Mesenchymal stem cell (in vitro differentiated cells and primary cell): ENCODE measurements around the gene BEND5.

Experiments
- DNase-seq: peaks from one replicate; pipeline ENCODE4 v3.0.0-alpha.2; 2013
- H2AFZ ChIP-seq: one replicate; pipeline ENCODE4 v1.6.1; 2013; ENCODE audit warnings: low read depth, mild to moderate bottlenecking, control low read depth, inconsistent platforms, low read length, moderate library complexity
- H2AK5ac ChIP-seq: 2 replicates; pipeline ENCODE4 v1.6.1; 2013; ENCODE audit warnings: low read length, moderate library complexity, mild to moderate bottlenecking, inconsistent platforms; ENCODE audit not compliant: severe bottlenecking
- H2BK120ac ChIP-seq: one replicate; pipeline ENCODE4 v1.6.1; 2013; ENCODE audit warnings: low read depth, mild to moderate bottlenecking, inconsistent platforms, low read length, moderate library complexity
- H2BK12ac ChIP-seq, 2 experiments: one replicate each; pipeline ENCODE4 v1.6.1; 2013; ENCODE audit warnings: inconsistent platforms in 2 of 2, low read length in 2 of 2, mild to moderate bottlenecking in 2 of 2, moderate library complexity in 2 of 2, control low read depth in 1 of 2
- H2BK15ac ChIP-seq: one replicate; pipeline ENCODE4 v1.6.1; 2013; ENCODE audit warnings: mild to moderate bottlenecking, low read depth, inconsistent platforms; ENCODE audit not compliant: poor library complexity, severe bottlenecking
- H2BK5ac ChIP-seq: 2 replicates; pipeline ENCODE4 v1.6.1; 2013; ENCODE audit warnings: low read depth, mild to moderate bottlenecking, low read length, control low read depth, inconsistent platforms; ENCODE audit not compliant: poor library complexity, severe bottlenecking
- H3K14ac ChIP-seq, 2 experiments: one replicate each; pipeline ENCODE4 v1.6.1; 2013; ENCODE audit warnings: inconsistent platforms in 2 of 2, low read length in 2 of 2, control low read depth in 1 of 2, mild to moderate bottlenecking in 1 of 2, moderate library complexity in 1 of 2
- H3K18ac ChIP-seq, 2 experiments: one replicate each; pipeline ENCODE4 v1.6.1; 2013; ENCODE audit warnings: inconsistent platforms in 2 of 2, low read length in 2 of 2, control low read depth in 1 of 2, low read depth in 1 of 2, mild to moderate bottlenecking in 1 of 2
- H3K23ac ChIP-seq, 2 experiments: one replicate each; pipeline ENCODE4 v1.6.1; 2013; ENCODE audit warnings: inconsistent platforms in 2 of 2, low read length in 2 of 2, mild to moderate bottlenecking in 2 of 2, moderate library complexity in 2 of 2, control low read depth in 1 of 2
- H3K27ac ChIP-seq: 2 replicates; pipeline ENCODE4 v1.5.1; 2013; ENCODE audit warnings: mild to moderate bottlenecking, moderate library complexity, low read length, control low read depth, inconsistent platforms; ENCODE audit not compliant: poor library complexity, severe bottlenecking
- H3K27me3 ChIP-seq, 2 experiments: 2 replicates each; pipeline versions ENCODE4 v1.6.1 to v1.7.0; 2013; ENCODE audit warnings: low read length in 2 of 2, mild to moderate bottlenecking in 2 of 2, moderate library complexity in 2 of 2, control low read depth in 1 of 2, inconsistent platforms in 1 of 2; ENCODE audit not compliant: control insufficient read depth in 1 of 2, insufficient read depth in 1 of 2
- H3K36me3 ChIP-seq, 2 experiments: 2 replicates each; pipeline versions ENCODE4 v1.6.1 to v1.7.0; 2013; ENCODE audit warnings: low read length in 2 of 2, control low read depth in 1 of 2, inconsistent platforms in 1 of 2, low read depth in 1 of 2, mild to moderate bottlenecking in 1 of 2; ENCODE audit not compliant: insufficient read depth in 2 of 2, control insufficient read depth in 1 of 2
- H3K4ac ChIP-seq, 2 experiments: one replicate each; pipeline ENCODE4 v1.6.1; 2013; ENCODE audit warnings: inconsistent platforms in 2 of 2, low read length in 2 of 2, mild to moderate bottlenecking in 2 of 2, moderate library complexity in 2 of 2, control low read depth in 1 of 2, low read depth in 1 of 2
- H3K4me1 ChIP-seq: 2 replicates; pipeline ENCODE4 v1.6.1; 2013; ENCODE audit warnings: low read depth, low read length, control low read depth; ENCODE audit not compliant: control insufficient read depth, insufficient read depth
- H3K4me2 ChIP-seq: 2 replicates; pipeline ENCODE4 v1.6.1; 2013; ENCODE audit warnings: low read length, mild to moderate bottlenecking, inconsistent platforms; ENCODE audit not compliant: poor library complexity, severe bottlenecking
- H3K4me3 ChIP-seq, 2 experiments: 2 replicates each; pipeline versions ENCODE4 v1.5.1 to v1.7.0; 2013; ENCODE audit warnings: low read length in 2 of 2, mild to moderate bottlenecking in 2 of 2, control low read depth in 1 of 2, low read depth in 1 of 2; ENCODE audit not compliant: insufficient read depth in 1 of 2
- H3K79me1 ChIP-seq: replicated peaks from 2 replicates; pipeline ENCODE4 v1.6.1; 2013; ENCODE audit warnings: mild to moderate bottlenecking, control low read depth, low read length, inconsistent platforms; ENCODE audit not compliant: poor library complexity, severe bottlenecking
- H3K9ac ChIP-seq: 2 replicates; pipeline ENCODE4 v1.7.0; 2013; ENCODE audit warnings: mild to moderate bottlenecking, low read length, moderate library complexity
- H3K9me3 ChIP-seq: 2 replicates; pipeline ENCODE4 v1.7.0; 2013; ENCODE audit warnings: mild to moderate bottlenecking, low read length; ENCODE audit not compliant: control insufficient read depth
- H4K8ac ChIP-seq: one replicate; pipeline ENCODE4 v1.6.1; 2013; ENCODE audit warnings: inconsistent platforms, mild to moderate bottlenecking, low read length, moderate library complexity
- H4K91ac ChIP-seq: one replicate; pipeline ENCODE4 v1.6.1; 2013; ENCODE audit warnings: mild to moderate bottlenecking, low read length, inconsistent platforms
- WGBS: methylation state at CpG from one replicate; pipeline ENCODE4 v1.1.7; 2013; ENCODE audit warnings: mixed read lengths; 5-methylcytosine and 5-hydroxymethylcytosine counted together

The BEND5 gene

GRCh38 chr1:48760857-48761256, 15.8 kb downstream of the BEND5 start:
- Histone ChIP-seq H3K27me3 (no peaks in the 10 kb centered on the region), H3K4me2 (no peak overlapping the region), H2BK15ac (no peak overlapping the region), H3K9ac (peak overlapping the region; percentile 65), H3K36me3 (peaks cover 8 to 10% of the 10 kb centered on the region in 2 experiments), H2BK120ac (no peak overlapping the region), H3K14ac (no peak overlapping the region), H2AFZ (no peak overlapping the region), H3K27ac (no peak overlapping the region), H4K8ac (no peak overlapping the region), H3K4me1 (peaks cover 4% of the 10 kb centered on the region), H3K4me3 (peak overlapping the region in 1 of 2 experiments; percentile 61), H2AK5ac (no peak overlapping the region), H3K18ac (no peak overlapping the region), H4K91ac (no peak overlapping the region), H3K9me3 (no peaks in the 10 kb centered on the region), H3K4ac (no peak overlapping the region), H2BK12ac (no peak overlapping the region), H3K79me1 (peaks cover 7% of the 10 kb centered on the region), H3K23ac (no peak overlapping the region), H2BK5ac (no peak overlapping the region)
- 77% methylated on average over 7 of the region's 7 CpGs for WGBS
- no peak for DNase-seq

- WGBS = 92% methylated on average over 18 of the region's 18 CpGs
- Histone ChIP-seq H2BK120ac (no peak overlapping the region), H3K9me3 (no peaks in the 10 kb centered on the region), H3K14ac (no peak overlapping the region), H4K8ac (no peak overlapping the region), H2BK15ac (no peak overlapping the region), H3K4ac (no peak overlapping the region), H3K4me3 (no peak overlapping the region), H4K91ac (no peak overlapping the region), H3K36me3 (peaks cover 10 to 11% of the 10 kb centered on the region in 2 experiments), H3K23ac (no peak overlapping the region), H2AK5ac (no peak overlapping the region), H3K27me3 (no peaks in the 10 kb centered on the region), H3K79me1 (peaks cover 4% of the 10 kb centered on the region), H3K4me2 (no peak overlapping the region), H3K9ac (no peak overlapping the region), H3K18ac (no peak overlapping the region), H3K4me1 (peaks cover 4% of the 10 kb centered on the region), H3K27ac (no peak overlapping the region), H2BK12ac (no peak overlapping the region), H2AFZ (no peak overlapping the region), H2BK5ac (no peak overlapping the region)
- DNase-seq = no peak
Measured at GRCh38 chr1:48758976-48759375, 17.7 kb downstream of the BEND5 start.

GRCh38 chr1:48757363-48757762, 19.3 kb downstream of the BEND5 start:
- peaks cover 10 to 11% of the 10 kb centered on the region in 2 experiments for H3K36me3 ChIP-seq
- H3K4me3 ChIP-seq = no peak overlapping the region
- WGBS = 100% methylated on average over 2 of the region's 2 CpGs
- no peak overlapping the region for H3K27ac ChIP-seq
- no peak for DNase-seq
- H3K79me1 ChIP-seq = peaks cover 4% of the 10 kb centered on the region
- peaks cover 4% of the 10 kb centered on the region for H3K4me1 ChIP-seq
- H4K8ac ChIP-seq = no peak overlapping the region
- no peak overlapping the region for H2BK15ac ChIP-seq
- no peak overlapping the region for H3K14ac ChIP-seq
- no peak overlapping the region for H2AK5ac ChIP-seq
- H3K27me3 ChIP-seq = no peaks in the 10 kb centered on the region
- no peak overlapping the region for H3K4ac ChIP-seq
- no peak overlapping the region for H2AFZ ChIP-seq
- no peak overlapping the region for H2BK12ac ChIP-seq
- no peaks in the 10 kb centered on the region for H3K9me3 ChIP-seq
- no peak overlapping the region for H2BK5ac ChIP-seq
- no peak overlapping the region for H3K4me2 ChIP-seq
- no peak overlapping the region for H3K23ac ChIP-seq
- no peak overlapping the region for H3K9ac ChIP-seq
- H4K91ac ChIP-seq = no peak overlapping the region
- no peak overlapping the region for H2BK120ac ChIP-seq
- H3K18ac ChIP-seq = no peak overlapping the region

- H3K27ac ChIP-seq = no peak overlapping the region
- no peak overlapping the region for H3K18ac ChIP-seq
- H4K91ac ChIP-seq = no peak overlapping the region
- H2BK15ac ChIP-seq = no peak overlapping the region
- no peak overlapping the region for H2AK5ac ChIP-seq
- no peak overlapping the region for H3K4me2 ChIP-seq
- WGBS = no CpG with 5 or more reads among the region's 1 CpG
- no peak overlapping the region for H3K4ac ChIP-seq
- DNase-seq = no peak
- H3K9me3 ChIP-seq = no peaks in the 10 kb centered on the region
- peaks cover 10 to 11% of the 10 kb centered on the region in 2 experiments for H3K36me3 ChIP-seq
- no peak overlapping the region for H4K8ac ChIP-seq
- H2BK5ac ChIP-seq = no peak overlapping the region
- peaks cover 2% of the 10 kb centered on the region for H3K79me1 ChIP-seq
- no peak overlapping the region for H2AFZ ChIP-seq
- no peaks in the 10 kb centered on the region for H3K27me3 ChIP-seq
- H3K14ac ChIP-seq = no peak overlapping the region
- no peak overlapping the region for H3K23ac ChIP-seq
- no peak overlapping the region for H3K9ac ChIP-seq
- H3K4me3 ChIP-seq = no peak overlapping the region
- H2BK120ac ChIP-seq = no peak overlapping the region
- no peak overlapping the region for H2BK12ac ChIP-seq
- H3K4me1 ChIP-seq = peaks cover 1% of the 10 kb centered on the region
Measured at GRCh38 chr1:48756683-48757316, 19.9 kb downstream of the BEND5 start.
